Keratinocyte (primary cell): ENCODE results near the gene DNPH1.

Experiments used
- EZH2 ChIP-seq: IDR thresholded peaks from one replicate; pipeline ENCODE4 v1.6.1; 2012; ENCODE audit warnings: inconsistent platforms, mild to moderate bottlenecking, low read length, moderate library complexity
- TF ChIP-seq, protein P1 (sequence below), 3 experiments: IDR thresholded peaks in 1 of 3; conservative IDR thresholded peaks in 1 of 3; optimal IDR thresholded peaks in 1 of 3; 2 replicates in 2 of 3; 3 replicates in 1 of 3; pipeline versions ENCODE3 to v1.5.1; 2011; ENCODE audit warnings: low read length in 3 of 3, mild to moderate bottlenecking in 3 of 3, moderate library complexity in 2 of 3, control low read depth in 1 of 3, inconsistent platforms in 1 of 3; ENCODE audit not compliant: insufficient read depth in 2 of 3; ENCODE audit errors: extremely low read depth in 1 of 3

DNA sequence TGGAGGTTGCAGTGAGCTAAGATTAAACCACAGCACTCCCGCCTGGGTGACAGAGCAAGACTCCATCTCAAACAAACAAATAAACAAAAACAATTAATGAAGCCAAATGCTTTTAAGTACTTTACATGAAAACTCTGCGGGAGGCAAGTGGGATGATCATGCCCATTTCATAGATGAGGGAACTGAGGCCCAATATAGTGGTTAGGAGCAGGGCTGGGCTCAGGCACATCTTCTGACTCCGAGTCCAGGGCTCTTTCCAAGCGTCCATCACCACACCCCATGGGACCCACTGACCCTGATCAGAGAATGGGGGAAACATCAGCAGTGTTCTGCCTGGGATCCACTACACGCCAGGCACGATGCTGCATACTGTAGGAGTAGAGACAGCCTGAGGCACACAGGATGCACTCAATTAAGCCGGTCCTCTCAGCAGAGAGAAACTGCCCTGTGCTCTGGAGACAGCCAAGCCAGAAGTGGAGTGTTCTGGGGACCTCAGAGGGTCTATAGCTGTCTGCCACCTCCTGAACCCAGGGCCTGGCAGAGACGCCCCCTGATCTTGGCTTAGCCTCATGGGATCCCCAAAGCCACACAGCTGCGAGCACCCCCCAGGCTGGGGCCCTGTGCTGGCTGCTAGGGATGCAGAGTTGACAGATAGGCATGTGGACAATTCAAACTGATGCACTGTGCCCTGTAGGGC is 27.5 kb upstream of the DNPH1 start:
- TF ChIP-seq, protein P1, sequence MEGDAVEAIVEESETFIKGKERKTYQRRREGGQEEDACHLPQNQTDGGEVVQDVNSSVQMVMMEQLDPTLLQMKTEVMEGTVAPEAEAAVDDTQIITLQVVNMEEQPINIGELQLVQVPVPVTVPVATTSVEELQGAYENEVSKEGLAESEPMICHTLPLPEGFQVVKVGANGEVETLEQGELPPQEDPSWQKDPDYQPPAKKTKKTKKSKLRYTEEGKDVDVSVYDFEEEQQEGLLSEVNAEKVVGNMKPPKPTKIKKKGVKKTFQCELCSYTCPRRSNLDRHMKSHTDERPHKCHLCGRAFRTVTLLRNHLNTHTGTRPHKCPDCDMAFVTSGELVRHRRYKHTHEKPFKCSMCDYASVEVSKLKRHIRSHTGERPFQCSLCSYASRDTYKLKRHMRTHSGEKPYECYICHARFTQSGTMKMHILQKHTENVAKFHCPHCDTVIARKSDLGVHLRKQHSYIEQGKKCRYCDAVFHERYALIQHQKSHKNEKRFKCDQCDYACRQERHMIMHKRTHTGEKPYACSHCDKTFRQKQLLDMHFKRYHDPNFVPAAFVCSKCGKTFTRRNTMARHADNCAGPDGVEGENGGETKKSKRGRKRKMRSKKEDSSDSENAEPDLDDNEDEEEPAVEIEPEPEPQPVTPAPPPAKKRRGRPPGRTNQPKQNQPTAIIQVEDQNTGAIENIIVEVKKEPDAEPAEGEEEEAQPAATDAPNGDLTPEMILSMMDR (optimal IDR thresholded peaks at IDR 0.05 in 1 of 3, IDR thresholded peaks at IDR 0.05 in 1 of 3, conservative IDR thresholded peaks at IDR 0.05 in 1 of 3; ENCODE audit: extremely low read depth in 1 of 3, insufficient read depth in 2 of 3, low read length in 3 of 3): no peak
- no peak for TF ChIP-seq EZH2
